DLD1 (cell line): Measurements from ENCODE around the gene ERFE.

Source experiments
- in situ Hi-C: cut with HindIII; loops from 2 replicates; pipeline ENCODE4 v1.10.0; 2017; ENCODE audit warnings: low sequenced_read_pairs

ERFE gene

GRCh38 chr2:238202326-238203093 is 43.7 kb downstream of the ERFE start:
- in situ Hi-C loops: no loop called here

- in situ Hi-C loops: no loop called here
These were observed 44.6 kb downstream of the ERFE start, which contains the start of gene ILKAP for GRCh38 chr2:238203094-238203972. ILKAP (minus strand) TSS chr2:238203695; CDS start chr2:238203553, 142 bp downstream.

DNA sequence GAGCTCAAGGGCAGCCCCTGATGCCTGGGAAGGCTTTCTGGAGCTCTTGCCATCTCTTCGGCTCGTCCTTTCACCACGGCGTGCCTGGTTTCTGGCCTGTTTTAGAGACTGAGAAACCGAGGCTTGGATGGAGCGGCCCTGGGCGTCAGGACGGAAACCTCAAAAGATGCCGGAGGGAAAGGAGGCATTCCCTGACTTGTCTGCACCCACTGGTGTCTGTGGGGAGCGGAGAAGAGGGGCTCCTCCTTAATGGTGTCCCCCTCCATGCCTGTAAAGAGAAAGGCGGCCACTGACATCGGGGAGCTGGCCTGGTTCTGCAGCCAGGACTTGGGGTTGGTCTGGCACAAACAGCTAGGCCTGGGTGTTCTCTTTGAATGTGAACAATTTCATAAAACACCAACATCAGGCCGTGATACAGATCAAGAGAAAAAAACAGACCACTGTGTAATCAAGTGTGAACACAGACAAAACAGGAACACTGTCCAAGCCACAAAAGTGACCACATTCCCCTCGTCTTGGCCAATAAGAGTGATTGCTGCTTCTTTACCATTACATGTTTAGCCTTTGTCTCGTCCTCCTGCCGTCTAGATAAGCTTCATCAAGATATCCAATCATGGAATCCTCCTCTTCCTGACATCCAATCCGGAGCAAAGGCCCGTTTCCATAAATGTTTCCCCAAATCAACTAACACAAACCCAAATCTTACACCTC is 45.4 kb downstream of the ERFE start:
- in situ Hi-C loops: no loop called here

GRCh38 chr2:238207006-238207405 is 48.2 kb downstream of the ERFE start:
- in situ Hi-C loops: no loop called here

GRCh38 chr2:238216651-238217184 is 57.9 kb downstream of the ERFE start:
- in situ Hi-C loops: no loop called here
